GM04504 (cell line): ENCODE data around the gene FOXP4.
A peak's percentile ranks its signal among the peaks of the same experiment; 100 is the strongest.

ENCODE experiments used
- DNase-seq: peaks from one replicate; pipeline ENCODE4 v3.0.0-alpha.2; 2012; ENCODE audit warnings: low read depth

FOXP4 gene

DNA sequence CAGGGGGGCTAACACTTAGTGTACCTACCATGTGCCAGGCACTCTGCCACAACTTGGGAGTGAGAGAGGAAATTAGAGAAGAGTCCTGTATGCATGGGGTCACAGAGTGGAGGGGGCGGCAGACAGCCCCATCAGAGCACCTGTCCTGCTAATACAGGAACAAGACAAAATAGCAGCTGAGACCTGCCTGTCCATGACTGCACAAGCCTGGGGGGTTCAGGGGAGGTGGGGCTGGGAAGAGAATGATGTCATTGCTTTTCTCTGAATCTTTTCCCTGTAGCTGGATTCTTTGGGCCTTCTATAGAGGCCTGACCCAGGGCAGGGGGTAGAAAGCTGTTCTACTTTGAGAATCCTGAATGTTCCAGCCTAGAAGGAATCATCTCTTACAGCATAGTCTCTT is 37.4 kb downstream of the FOXP4 start:
- no peak for DNase-seq

GRCh38 chr6:41584205-41584604 is 38.0 kb downstream of the FOXP4 start:
- no peak for DNase-seq

- no peak for DNase-seq
These were observed 38.6 kb downstream of the FOXP4 start for GRCh38 chr6:41584668-41585205.

DNA sequence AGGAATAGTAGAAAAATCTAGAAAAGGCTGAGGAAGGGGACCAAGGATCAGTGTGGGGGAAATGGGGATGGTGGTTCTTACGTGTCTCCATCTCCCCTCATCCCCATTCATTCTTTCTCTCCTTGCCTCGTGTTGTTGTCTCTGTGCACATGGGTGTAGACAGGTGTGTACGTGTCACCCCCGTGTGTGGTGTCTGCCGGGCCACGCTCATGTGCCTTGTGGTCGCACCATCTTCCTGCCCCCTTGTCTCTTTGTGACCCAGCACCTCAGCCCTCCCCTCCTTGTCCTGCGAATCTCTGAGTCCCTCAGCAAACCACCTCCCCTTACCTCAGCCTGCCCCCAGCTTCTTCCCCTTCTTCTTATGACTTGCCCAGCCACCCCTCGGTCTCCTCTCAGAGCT is 39.4 kb downstream of the FOXP4 start:
- DNase-seq, result no peak

GRCh38 chr6:41586252-41587007 is 40.2 kb downstream of the FOXP4 start:
- no peak for DNase-seq

DNA sequence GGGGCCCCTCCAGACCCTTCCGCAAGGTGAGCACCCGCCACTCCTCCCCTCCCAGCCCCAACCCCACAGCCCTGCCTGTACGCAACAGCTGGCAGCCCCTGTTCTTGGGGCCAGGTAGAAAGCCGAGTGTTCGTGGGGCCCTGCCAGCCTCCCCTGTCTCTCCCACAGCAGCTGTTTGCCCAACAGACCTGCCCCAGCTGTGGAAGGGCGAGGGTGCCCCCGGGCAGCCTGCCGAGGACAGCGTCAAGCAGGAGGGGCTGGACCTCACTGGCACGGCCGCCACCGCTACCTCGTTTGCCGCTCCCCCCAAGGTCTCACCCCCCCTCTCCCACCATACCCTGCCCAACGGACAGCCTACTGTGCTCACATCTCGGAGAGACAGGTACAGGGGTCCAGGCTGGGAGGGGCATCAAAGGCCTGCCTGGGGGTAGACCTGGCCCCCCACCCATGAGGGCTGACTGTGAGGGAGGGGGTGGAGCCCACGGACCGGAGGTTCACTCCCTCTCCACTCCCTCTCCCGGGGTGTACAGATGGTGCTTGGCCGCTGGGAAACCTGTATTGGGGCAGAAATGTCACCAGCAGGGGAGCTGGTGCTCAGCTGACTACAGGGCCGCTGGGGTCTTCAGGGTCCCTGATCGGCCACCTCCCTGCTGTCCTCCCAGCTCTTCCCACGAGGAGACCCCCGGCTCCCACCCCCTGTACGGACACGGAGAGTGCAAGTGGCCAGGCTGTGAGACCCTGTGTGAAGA is 41.1 kb downstream of the FOXP4 start:
- DNase-seq, result no peak

- DNase-seq, result no peak
These were observed 41.9 kb downstream of the FOXP4 start for GRCh38 chr6:41588111-41588510.

DNA sequence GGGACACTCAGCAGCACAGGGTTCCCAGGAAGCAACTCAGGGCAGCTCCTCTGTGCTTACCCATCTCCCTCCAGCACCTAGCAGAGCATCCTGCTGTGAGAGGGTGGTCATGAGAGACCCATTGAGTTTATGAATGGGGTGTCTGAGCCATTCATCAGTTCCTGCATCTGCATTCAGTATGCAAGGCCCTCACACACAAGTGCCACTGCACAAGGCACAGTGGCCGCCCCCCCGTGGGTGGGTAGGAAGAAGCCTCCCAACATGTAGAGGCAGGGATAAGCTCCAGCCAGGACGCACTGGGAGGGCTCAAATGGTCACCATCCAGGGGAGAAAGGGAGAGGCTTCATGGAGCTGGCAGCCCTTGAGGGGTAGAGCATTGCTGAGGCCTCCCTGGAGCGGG is 43.0 kb downstream of the FOXP4 start:
- DNase-seq, result no peak

GRCh38 chr6:41589636-41590622 is 43.7 kb downstream of the FOXP4 start:
- no peak for DNase-seq

DNA sequence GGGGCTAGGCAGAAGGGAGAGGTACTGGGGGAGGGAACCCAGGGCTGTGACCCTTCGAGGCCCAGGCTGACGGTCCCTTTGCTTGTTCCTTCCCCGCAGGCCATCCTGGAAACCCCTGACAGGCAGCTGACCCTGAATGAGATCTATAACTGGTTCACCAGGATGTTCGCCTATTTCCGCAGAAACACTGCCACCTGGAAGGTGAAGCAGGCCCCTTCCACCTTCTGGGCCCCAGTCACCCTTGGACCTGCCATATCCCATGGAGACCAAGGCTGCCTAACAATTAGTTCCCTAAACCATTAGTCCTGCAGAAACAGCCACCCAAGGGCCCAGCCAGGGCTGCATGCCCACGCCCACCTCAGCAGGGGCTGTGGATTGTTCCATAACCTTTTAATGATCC is 44.9 kb downstream of the FOXP4 start:
- no peak for DNase-seq

GRCh38 chr6:41591859-41592502 is 45.8 kb downstream of the FOXP4 start:
- DNase-seq, result no peak

GRCh38 chr6:41593406-41593805 is 47.2 kb downstream of the FOXP4 start:
- no peak for DNase-seq

DNA sequence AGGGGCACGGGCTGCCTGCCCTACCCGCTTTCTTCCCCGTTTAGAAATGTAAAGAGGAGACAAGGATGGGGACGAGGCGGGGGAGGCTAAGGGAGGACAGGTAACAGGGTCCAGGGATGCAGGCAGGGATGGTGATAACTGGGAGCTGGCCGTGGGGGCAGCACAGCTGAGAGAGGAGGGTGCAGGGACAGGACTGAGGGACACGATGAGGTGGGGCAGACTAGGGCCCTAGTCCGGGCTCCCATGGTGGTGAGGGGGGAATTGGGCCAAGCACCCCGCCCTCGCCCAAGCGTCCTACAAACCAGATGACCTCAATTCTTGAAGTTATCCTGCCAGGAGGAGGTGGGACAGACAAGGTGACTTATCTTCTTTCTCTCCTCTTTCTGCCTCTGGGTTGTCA is 47.7 kb downstream of the FOXP4 start:
- no peak for DNase-seq

DNA sequence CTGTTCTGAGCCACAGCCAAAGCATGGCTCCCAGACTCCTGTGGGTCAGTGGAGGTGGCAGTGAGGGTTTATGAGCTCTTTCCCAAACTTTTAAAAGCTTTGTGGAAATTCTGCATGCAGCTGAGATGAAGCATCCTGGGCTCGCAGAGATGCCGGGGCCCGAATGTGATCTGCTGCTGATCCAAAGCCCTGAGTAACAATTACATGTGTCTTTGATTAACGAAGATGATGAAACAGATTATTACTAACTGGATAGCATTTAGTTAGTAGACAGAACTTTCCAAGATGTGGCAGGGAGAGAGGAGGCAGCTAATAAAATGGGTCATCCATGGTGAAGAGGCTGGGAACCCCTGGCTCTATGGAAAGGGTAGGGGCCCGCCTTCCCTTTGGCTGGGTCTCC is 48.1 kb downstream of the FOXP4 start:
- peak; percentile 73 for DNase-seq

DNA sequence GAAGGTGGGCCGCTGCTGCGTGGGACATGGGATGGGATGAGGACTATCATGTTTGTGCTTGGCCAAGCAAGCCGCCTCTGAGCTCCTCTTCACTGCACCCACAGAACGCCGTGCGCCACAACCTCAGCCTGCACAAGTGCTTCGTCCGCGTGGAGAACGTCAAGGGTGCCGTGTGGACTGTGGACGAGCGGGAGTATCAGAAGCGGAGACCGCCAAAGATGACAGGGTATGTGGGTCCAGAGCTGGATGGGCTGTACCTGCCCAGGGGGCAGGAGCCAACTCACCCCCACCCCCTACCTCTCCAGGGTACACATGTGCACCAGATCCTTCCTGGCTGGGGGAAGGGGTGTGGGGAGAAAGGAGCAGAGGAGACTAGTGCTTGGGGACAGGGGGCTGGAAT is 48.6 kb downstream of the FOXP4 start:
- no peak for DNase-seq

DNA sequence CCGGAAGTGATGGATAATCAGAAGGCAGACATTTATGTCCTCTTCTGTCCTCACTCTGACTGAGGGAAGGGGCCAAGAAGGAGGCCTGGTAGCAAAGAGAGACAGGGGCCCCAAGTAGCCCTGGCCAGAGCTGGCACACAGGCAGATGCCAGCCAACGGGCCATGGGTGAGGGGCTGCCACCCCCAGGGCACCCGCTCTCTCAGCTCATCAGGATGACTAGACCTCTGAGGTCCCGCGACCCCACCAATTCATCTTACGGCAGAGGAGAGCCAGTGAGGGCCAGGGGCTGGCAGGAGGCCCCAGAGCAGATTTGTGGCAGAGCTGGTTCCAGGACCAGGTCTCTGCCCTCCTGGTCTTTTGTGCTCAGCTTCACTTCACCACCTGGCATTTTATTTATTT is 49.0 kb downstream of the FOXP4 start:
- DNase-seq, result no peak

GRCh38 chr6:41596096-41596685 is 50.0 kb downstream of the FOXP4 start:
- DNase-seq, result no peak

DNA sequence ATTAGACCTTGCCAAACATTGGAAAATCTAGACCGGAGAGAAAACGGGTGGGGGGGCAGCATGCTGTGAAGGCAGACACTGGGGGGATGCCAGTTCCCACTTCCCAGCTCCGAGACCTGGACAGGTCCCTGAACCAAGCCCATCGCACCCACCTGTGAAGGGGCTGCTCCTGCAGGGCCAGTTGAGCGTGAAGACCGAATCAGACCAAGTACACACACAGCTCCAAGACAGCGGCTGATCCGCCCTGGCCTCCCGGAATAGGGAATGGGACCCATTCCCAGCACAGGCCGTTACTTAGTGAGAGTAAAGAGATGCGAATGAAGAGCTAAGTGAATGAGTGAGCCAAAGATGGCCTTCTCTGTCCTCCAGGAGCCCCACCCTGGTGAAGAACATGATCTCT is 50.6 kb downstream of the FOXP4 start:
- DNase-seq, result no peak

- DNase-seq, result no peak
These were observed 51.2 kb downstream of the FOXP4 start for GRCh38 chr6:41597246-41598000.

DNA sequence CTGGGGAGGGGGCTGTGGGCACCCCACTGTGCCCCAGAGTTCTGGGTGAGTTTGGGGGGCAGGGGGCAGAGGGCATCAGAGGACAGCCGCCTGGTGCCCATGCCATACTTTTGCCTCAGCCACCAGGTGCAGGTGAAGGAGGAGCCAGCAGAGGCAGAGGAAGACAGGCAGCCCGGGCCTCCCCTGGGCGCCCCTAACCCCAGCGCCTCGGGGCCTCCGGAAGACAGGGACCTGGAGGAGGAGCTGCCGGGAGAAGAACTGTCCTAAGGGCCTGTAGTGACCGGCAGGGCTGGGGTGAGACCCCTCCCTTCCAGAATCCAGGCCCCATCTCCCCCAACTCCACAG is 52.5 kb downstream of the FOXP4 start:
- DNase-seq, result no peak
